ENCODE data around the gene IFITM1.
"Not testable (repeated sequence)": the region's sequence is repeated elsewhere in the genome, so short reads cannot be mapped to it uniquely, and the experiment has no call there.

IFITM1 gene

GRCh38 chr11:283405-284104 is 30.3 kb upstream of the IFITM1 start:
- Histone ChIP-seq H3K27ac (ENCODE audit: low read depth, low read length) (no peak overlapping the region), H3K4me1 (ENCODE audit: control insufficient read depth in 1 of 2, insufficient read depth in 2 of 2, low read length in 2 of 2) (peaks cover 26 to 55% of the 10 kb centered on the region in 2 donors)

GRCh38 chr11:284105-285020 is 29.5 kb upstream of the IFITM1 start:
- Histone ChIP-seq H3K27me3 (ENCODE audit: control insufficient read depth in 1 of 2, insufficient read depth in 2 of 2, low read length in 2 of 2) (peaks cover 12 to 23% of the 10 kb centered on the region in 2 donors), H3K9me3 (ENCODE audit: control insufficient read depth in 1 of 2, low read length in 2 of 2) (no peaks in the 10 kb centered on the region), H3K36me3 (ENCODE audit: control insufficient read depth in 1 of 2, insufficient read depth in 2 of 2, low read length in 2 of 2) (peaks cover 11 to 30% of the 10 kb centered on the region in 2 donors), H3K4me3 (ENCODE audit: low read depth in 1 of 2, low read length in 2 of 2) (peak overlapping the region; percentile 30 to 51), H3K9ac (ENCODE audit: low read depth in 1 of 2, low read length in 2 of 2) (peak overlapping the region; percentile 30 to 33), H3K4me1 (ENCODE audit: control insufficient read depth in 1 of 2, insufficient read depth in 2 of 2, low read length in 2 of 2) (peaks cover 26 to 55% of the 10 kb centered on the region in 2 donors), H3K27ac (ENCODE audit: low read depth, low read length) (peak overlapping the region; percentile 10)

More at GRCh38 chr11:283405-284104, 30.3 kb upstream of the IFITM1 start:
- H3K9ac ChIP-seq (ENCODE audit: low read depth in 1 of 2, low read length in 2 of 2), result peak overlapping the region; percentile 33 to 47
- H3K9me3 ChIP-seq (ENCODE audit: control insufficient read depth in 1 of 2, low read length in 2 of 2), result no peaks in the 10 kb centered on the region
- peak overlapping the region; percentile 30 to 51 for H3K4me3 ChIP-seq (ENCODE audit: low read depth in 1 of 2, low read length in 2 of 2)
- peaks cover 12 to 23% of the 10 kb centered on the region in 2 donors for H3K27me3 ChIP-seq (ENCODE audit: control insufficient read depth in 1 of 2, insufficient read depth in 2 of 2, low read length in 2 of 2)
- H3K36me3 ChIP-seq (ENCODE audit: control insufficient read depth in 1 of 2, insufficient read depth in 2 of 2, low read length in 2 of 2), result peaks cover 11 to 30% of the 10 kb centered on the region in 2 donors

- H3K27me3 ChIP-seq (ENCODE audit: control insufficient read depth in 1 of 2, insufficient read depth in 2 of 2, low read length in 2 of 2), result peaks cover 12 to 23% of the 10 kb centered on the region in 2 donors
- peaks cover 11 to 30% of the 10 kb centered on the region in 2 donors for H3K36me3 ChIP-seq (ENCODE audit: control insufficient read depth in 1 of 2, insufficient read depth in 2 of 2, low read length in 2 of 2)
- no peak overlapping the region for H3K27ac ChIP-seq (ENCODE audit: low read depth, low read length)
- H3K4me3 ChIP-seq (ENCODE audit: low read depth in 1 of 2, low read length in 2 of 2), result no peak overlapping the region
- H3K4me1 ChIP-seq (ENCODE audit: control insufficient read depth in 1 of 2, insufficient read depth in 2 of 2, low read length in 2 of 2), result peaks cover 26 to 61% of the 10 kb centered on the region in 2 donors
- no peaks in the 10 kb centered on the region for H3K9me3 ChIP-seq (ENCODE audit: control insufficient read depth in 1 of 2, low read length in 2 of 2)
- peak overlapping the region in 1 of 2 donors; percentile 25 for H3K9ac ChIP-seq (ENCODE audit: low read depth in 1 of 2, low read length in 2 of 2)
These were observed 28.6 kb upstream of the IFITM1 start for GRCh38 chr11:285021-285893.

GRCh38 chr11:285894-286220 is 28.0 kb upstream of the IFITM1 start:
- H3K27me3 ChIP-seq (ENCODE audit: control insufficient read depth in 1 of 2, insufficient read depth in 2 of 2, low read length in 2 of 2), result peaks cover 12 to 20% of the 10 kb centered on the region in 2 donors
- no peaks in the 10 kb centered on the region for H3K9me3 ChIP-seq (ENCODE audit: control insufficient read depth in 1 of 2, low read length in 2 of 2)
- H3K4me1 ChIP-seq (ENCODE audit: control insufficient read depth in 1 of 2, insufficient read depth in 2 of 2, low read length in 2 of 2), result peaks cover 26 to 59% of the 10 kb centered on the region in 2 donors
- H3K36me3 ChIP-seq (ENCODE audit: control insufficient read depth in 1 of 2, insufficient read depth in 2 of 2, low read length in 2 of 2), result peaks cover 11 to 30% of the 10 kb centered on the region in 2 donors
- H3K9ac ChIP-seq (ENCODE audit: low read depth in 1 of 2, low read length in 2 of 2), result peak overlapping the region in 1 of 2 donors; percentile 25
- no peak overlapping the region for H3K4me3 ChIP-seq (ENCODE audit: low read depth in 1 of 2, low read length in 2 of 2)
- H3K27ac ChIP-seq (ENCODE audit: low read depth, low read length), result no peak overlapping the region

GRCh38 chr11:286977-287820 is 26.6 kb upstream of the IFITM1 start:
- peaks cover 9 to 35% of the 10 kb centered on the region in 2 donors for H3K36me3 ChIP-seq (ENCODE audit: control insufficient read depth in 1 of 2, insufficient read depth in 2 of 2, low read length in 2 of 2)
- peak overlapping the region; percentile 70 for H3K27ac ChIP-seq (ENCODE audit: low read depth, low read length)
- peaks cover 21 to 46% of the 10 kb centered on the region in 2 donors for H3K4me1 ChIP-seq (ENCODE audit: control insufficient read depth in 1 of 2, insufficient read depth in 2 of 2, low read length in 2 of 2)
- H3K9me3 ChIP-seq (ENCODE audit: control insufficient read depth in 1 of 2, low read length in 2 of 2); H3K27me3 ChIP-seq (ENCODE audit: control insufficient read depth in 1 of 2, insufficient read depth in 2 of 2, low read length in 2 of 2): not testable (repeated sequence)
- peak overlapping the region; percentile 77 to 78 for H3K4me3 ChIP-seq (ENCODE audit: low read depth in 1 of 2, low read length in 2 of 2)
- H3K9ac ChIP-seq (ENCODE audit: low read depth in 1 of 2, low read length in 2 of 2), result peak overlapping the region; percentile 79 to 86

GRCh38 chr11:287821-288477 is 25.9 kb upstream of the IFITM1 start:
- Histone ChIP-seq H3K36me3 (ENCODE audit: control insufficient read depth in 1 of 2, insufficient read depth in 2 of 2, low read length in 2 of 2) (peaks cover 2 to 39% of the 10 kb centered on the region in 2 donors), H3K4me3 (ENCODE audit: low read depth in 1 of 2, low read length in 2 of 2) (peak overlapping the region; percentile 77 to 78), H3K27ac (ENCODE audit: low read depth, low read length) (peak overlapping the region; percentile 82), H3K27me3 (ENCODE audit: control insufficient read depth in 1 of 2, insufficient read depth in 2 of 2, low read length in 2 of 2) (no peaks in the 10 kb centered on the region), H3K9ac (ENCODE audit: low read depth in 1 of 2, low read length in 2 of 2) (peak overlapping the region; percentile 79 to 86), H3K4me1 (ENCODE audit: control insufficient read depth in 1 of 2, insufficient read depth in 2 of 2, low read length in 2 of 2) (peaks cover 14 to 39% of the 10 kb centered on the region in 2 donors), H3K9me3 (ENCODE audit: control insufficient read depth in 1 of 2, low read length in 2 of 2) (no peaks in the 10 kb centered on the region)

- Histone ChIP-seq H3K4me3 (ENCODE audit: low read depth in 1 of 2, low read length in 2 of 2) (peak within 1 kb of the TSS; percentile 77 to 78), H3K27me3 (ENCODE audit: control insufficient read depth in 1 of 2, insufficient read depth in 2 of 2, low read length in 2 of 2) (no peaks in the 10 kb centered on the region), H3K9ac (ENCODE audit: low read depth in 1 of 2, low read length in 2 of 2) (peak within 1 kb of the TSS; percentile 79 to 86), H3K4me1 (ENCODE audit: control insufficient read depth in 1 of 2, insufficient read depth in 2 of 2, low read length in 2 of 2) (peaks cover 13 to 33% of the 10 kb centered on the region in 2 donors), H3K27ac (ENCODE audit: low read depth, low read length) (peak within 1 kb of the TSS; percentile 82), H3K9me3 (ENCODE audit: control insufficient read depth in 1 of 2, low read length in 2 of 2) (no peaks in the 10 kb centered on the region), H3K36me3 (ENCODE audit: control insufficient read depth in 1 of 2, insufficient read depth in 2 of 2, low read length in 2 of 2) (peaks cover 0 to 44% of the 10 kb centered on the region in 2 donors)
These were observed 25.1 kb upstream of the IFITM1 start, which contains the start of gene PGGHG for GRCh38 chr11:288478-289397. Gene PGGHG (plus strand): TSS chr11:289126. CDS start chr11:289817, 691 bp downstream.

- H3K4me3 ChIP-seq (ENCODE audit: low read depth in 1 of 2, low read length in 2 of 2), result peak overlapping the region; percentile 61 to 62
- no peak overlapping the region for H3K27ac ChIP-seq (ENCODE audit: low read depth, low read length)
- peak overlapping the region; percentile 29 to 47 for H3K9ac ChIP-seq (ENCODE audit: low read depth in 1 of 2, low read length in 2 of 2)
These were observed 24.5 kb upstream of the IFITM1 start for GRCh38 chr11:289398-289711.

More at GRCh38 chr11:289398-289711, 24.5 kb upstream of the IFITM1 start:
- Histone ChIP-seq H3K36me3 (ENCODE audit: control insufficient read depth in 1 of 2, insufficient read depth in 2 of 2, low read length in 2 of 2) (peaks cover 0 to 41% of the 10 kb centered on the region in 2 donors), H3K9me3 (ENCODE audit: control insufficient read depth in 1 of 2, low read length in 2 of 2) (no peaks in the 10 kb centered on the region), H3K4me1 (ENCODE audit: control insufficient read depth in 1 of 2, insufficient read depth in 2 of 2, low read length in 2 of 2) (peaks cover 13 to 27% of the 10 kb centered on the region in 2 donors), H3K27me3 (ENCODE audit: control insufficient read depth in 1 of 2, insufficient read depth in 2 of 2, low read length in 2 of 2) (no peaks in the 10 kb centered on the region)
